GM18951 (cell line): ENCODE measurements around the gene ORAI3.

Experiments
- POLR2A ChIP-seq: IDR thresholded peaks from 4 replicates; pipeline ENCODE4 v1.6.1; 2011; ENCODE audit warnings: mild to moderate bottlenecking; ENCODE audit not compliant: insufficient read length, insufficient read depth; ENCODE audit errors: extremely low read depth
- in situ Hi-C: fragments of 300-500 bp; cut with MboI; formaldehyde crosslinking; loops from one replicate; pipeline ENCODE4 v1.12.0; 2022; ENCODE audit warnings: low sequenced_read_pairs, mixed read lengths, inconsistent platforms; ENCODE audit not compliant: unreplicated experiment

ORAI3 gene

GRCh38 chr16:30914830-30915229 lies 34.0 kb upstream of the ORAI3 start:
- in situ Hi-C loops: no loop called here

DNA sequence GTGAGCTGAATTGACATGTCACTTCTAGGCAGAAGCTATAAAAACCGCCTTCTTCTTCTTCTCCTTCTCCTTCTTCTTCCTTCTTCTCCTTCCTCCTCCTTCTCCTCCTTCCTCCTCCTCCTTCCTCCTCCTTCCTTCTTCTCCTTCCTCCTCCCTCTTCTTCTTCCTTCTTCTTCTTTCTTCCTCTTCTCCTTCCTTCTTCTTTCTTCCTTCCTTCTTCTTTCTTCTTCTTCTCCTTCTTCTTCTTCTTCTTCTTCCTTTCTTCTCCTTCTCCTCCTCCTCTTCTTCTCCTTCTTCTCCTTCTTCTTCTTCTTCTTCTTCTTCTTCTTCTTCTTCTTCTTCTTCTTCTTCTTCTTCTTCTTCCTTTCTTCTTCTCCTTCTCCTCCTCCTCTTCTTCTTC lies 30.3 kb upstream of the ORAI3 start:
- no peak for TF ChIP-seq POLR2A

More at GRCh38 chr16:30914830-30915229, 34.0 kb upstream of the ORAI3 start:
- no peak for TF ChIP-seq POLR2A

DNA sequence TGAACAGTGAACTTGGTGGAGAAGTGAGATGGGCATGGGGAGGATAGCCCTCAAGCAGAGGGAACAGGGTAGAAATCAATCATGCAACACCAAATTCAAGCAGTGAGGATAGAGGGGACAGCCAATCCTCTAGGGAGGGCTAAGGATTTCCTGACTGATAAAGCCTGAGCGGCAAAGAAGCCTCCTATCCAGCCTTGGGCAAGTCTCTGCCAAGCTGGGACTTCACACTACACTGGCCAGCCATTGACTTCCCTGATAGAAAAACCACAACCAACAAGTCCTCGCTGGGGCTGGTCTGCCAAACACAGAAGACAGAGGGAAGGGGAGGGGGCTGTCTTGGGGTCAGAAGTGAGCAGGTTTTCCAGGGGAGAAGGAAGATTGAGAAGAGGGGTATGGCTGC lies 28.0 kb upstream of the ORAI3 start:
- in situ Hi-C loops: loop anchor here (5.0 to 10.0 kb wide), 2 partner anchors 69 to 156 kb away; partner anchors contain the start of genes CFAP119 and RNF40
- TF ChIP-seq POLR2A: no peak

More for the DNA sequence above, 30.3 kb upstream of the ORAI3 start:
- in situ Hi-C loops: no loop called here

DNA sequence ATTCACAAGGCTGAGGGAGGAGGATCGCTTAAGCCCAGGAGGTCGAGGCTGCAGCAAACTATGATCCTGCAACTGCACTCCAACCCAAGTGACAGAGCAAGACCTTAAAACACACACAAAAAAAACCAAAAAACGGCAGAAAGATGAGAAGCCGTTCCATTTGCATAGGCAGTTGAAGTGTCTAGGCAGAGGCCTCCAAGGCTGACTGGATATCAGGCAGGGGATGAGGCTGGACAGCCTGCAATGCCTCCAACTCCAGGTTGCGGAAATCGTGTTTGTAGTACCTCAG lies 27.5 kb upstream of the ORAI3 start:
- TF ChIP-seq POLR2A: no peak
- in situ Hi-C loops: loop anchor here (5.0 to 10.0 kb wide), 2 partner anchors 69 to 157 kb away; partner anchors contain the start of genes CFAP119 and RNF40

- in situ Hi-C loops: loop anchor here (5.0 to 10.0 kb wide), 2 partner anchors 70 to 157 kb away; partner anchors contain the start of genes CFAP119 and RNF40
- TF ChIP-seq POLR2A: no peak
These were observed 27.0 kb upstream of the ORAI3 start for GRCh38 chr16:30921748-30922419.

DNA sequence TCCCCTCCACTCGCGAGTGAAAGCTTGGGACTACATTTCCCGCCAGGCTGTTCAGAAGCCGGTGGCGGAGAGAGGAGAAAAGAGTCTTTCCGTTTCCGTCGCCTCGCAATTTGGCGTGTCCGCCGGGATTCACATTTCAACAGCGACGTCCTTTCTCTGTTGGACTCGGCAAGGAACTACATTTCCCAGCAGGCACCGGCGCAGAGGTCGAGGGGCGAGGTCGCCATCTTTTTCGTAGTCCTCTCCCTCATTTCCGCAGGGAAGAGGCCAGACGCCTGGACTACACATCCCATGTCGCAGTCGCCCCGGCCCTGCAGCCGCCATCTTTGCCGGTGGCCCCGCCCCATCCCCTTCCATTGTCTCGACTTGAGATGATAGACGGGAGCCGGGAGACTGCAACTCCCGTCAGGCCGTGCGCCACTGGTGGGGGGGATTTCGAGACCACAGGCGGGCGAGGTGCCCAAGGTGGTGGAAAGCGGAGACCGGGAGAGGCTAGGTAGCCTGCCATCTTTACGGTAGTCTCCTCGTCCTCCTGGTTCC lies 26.4 kb upstream of the ORAI3 start:
- in situ Hi-C loops: loop anchor here (5.0 to 10.0 kb wide), 2 partner anchors 70 to 158 kb away; partner anchors contain the start of genes CFAP119 and RNF40
- peak; percentile 40 for TF ChIP-seq POLR2A

DNA sequence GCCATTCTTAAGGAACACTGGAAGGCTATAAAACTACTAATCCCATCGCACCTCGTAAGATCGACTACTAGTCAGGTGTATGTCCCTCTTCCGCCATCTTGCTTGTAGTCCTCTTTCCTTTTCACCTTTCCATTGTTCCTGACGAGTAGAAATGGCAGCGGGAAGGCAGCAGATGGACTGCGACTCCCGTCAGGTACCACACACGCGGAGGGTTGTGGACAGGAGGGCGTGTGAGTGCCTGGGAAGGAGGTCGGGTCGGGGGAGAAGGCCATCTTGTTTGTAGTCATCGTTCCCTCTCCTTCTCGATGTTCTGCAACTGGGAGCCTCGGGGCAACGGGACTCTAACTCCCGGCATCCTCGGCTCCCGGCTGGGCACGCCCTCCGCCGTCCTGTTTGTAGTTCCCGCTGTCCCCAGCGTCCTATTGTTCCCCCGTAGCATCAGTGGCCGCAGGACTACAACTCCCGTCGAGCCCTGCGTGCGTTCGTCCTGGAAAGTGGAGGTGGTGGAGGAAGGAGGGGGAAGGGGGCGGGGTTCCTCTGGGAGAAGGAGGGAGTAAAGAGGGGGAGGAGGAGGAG lies 25.8 kb upstream of the ORAI3 start:
- in situ Hi-C loops: loop anchor here (5.0 to 10.0 kb wide), 2 partner anchors 71 to 158 kb away; partner anchors contain the start of genes CFAP119 and RNF40

GRCh38 chr16:30923554-30924075 lies 25.3 kb upstream of the ORAI3 start, which contains the start of gene FBXL19:
Gene FBXL19 (plus strand): TSS chr16:30923572. CDS start chr16:30925755, 2,183 bp downstream.
- in situ Hi-C loops: loop anchor here (5.0 to 10.0 kb wide), 2 partner anchors 71 to 159 kb away; partner anchors contain the start of genes CFAP119 and RNF40
- no peak for TF ChIP-seq POLR2A

More for the DNA sequence above, 25.8 kb upstream of the ORAI3 start:
- TF ChIP-seq POLR2A: peak; percentile 12

GRCh38 chr16:30924076-30924912 lies 24.6 kb upstream of the ORAI3 start:
- in situ Hi-C loops: loop anchor here (5.0 to 10.0 kb wide), 2 partner anchors 72 to 159 kb away; partner anchors contain the start of genes CFAP119 and RNF40
- TF ChIP-seq POLR2A: no peak

DNA sequence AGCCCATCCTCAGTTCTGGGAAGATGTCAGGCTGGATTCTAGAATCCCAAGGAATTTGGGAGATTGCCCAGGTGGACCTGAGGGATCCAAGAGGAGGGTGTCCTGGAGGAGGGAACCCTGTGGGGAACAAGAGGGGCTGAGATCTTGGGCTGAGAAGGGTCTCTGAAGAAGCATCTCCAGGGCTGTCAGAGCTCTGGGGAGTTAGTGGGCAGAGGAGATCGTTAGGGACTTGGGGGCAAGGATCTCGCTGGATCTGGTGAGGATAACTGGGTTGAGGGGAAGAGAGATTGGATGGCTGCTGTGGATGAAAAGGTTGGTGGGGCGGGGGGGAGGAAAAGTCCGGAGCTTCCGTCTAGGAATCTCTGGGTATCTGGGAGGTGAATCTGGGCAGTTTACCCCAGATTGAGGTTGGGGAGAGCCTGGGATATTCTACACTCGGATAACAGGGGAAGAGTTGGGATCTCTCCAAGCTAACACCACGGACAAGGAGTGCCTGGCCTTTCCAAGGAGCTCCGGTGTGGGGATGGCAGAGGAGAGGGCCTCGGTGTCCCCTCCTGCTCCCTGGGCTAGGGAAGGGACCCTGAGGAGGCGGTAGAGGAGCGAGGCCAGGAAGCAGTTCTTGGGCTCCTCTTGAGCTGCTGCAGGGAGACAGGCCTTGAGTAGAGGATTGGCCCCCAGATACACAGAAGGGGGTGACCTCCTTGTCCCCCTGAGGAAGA lies 23.8 kb upstream of the ORAI3 start:
- TF ChIP-seq POLR2A: no peak
- in situ Hi-C loops: loop anchor here (5.0 to 10.0 kb wide), 2 partner anchors 73 to 160 kb away; partner anchors contain the start of genes CFAP119 and RNF40

DNA sequence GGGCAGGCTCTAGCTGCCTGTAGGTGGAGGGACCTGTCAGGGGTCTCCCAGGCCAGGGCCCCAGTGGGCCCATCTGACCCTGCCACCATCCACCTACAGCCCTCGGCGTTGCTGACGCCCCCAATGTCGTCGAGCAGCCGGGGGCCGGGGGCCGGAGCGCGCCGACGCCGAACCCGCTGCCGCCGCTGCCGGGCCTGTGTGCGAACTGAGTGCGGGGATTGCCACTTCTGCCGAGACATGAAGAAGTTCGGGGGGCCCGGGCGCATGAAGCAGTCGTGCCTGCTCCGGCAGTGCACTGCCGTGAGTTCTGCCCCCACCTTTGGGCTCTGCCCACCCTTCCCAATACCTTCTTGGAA lies 23.3 kb upstream of the ORAI3 start:
- in situ Hi-C loops: loop anchor here (10.0 kb wide), 1 partner anchor 161 kb away; the partner anchor contains the start of genes CFAP119 and RNF40
- TF ChIP-seq POLR2A: no peak
